ENCODE results near the gene CTTNBP2NL.

The CTTNBP2NL gene

GRCh38 chr1:112369392-112370285 is 26.4 kb upstream of the CTTNBP2NL start:
- Histone ChIP-seq H3K4me1 (no peaks in the 10 kb centered on the region), H3K36me3 (no peaks in the 10 kb centered on the region), H3K27me3 (peaks cover 2 to 15% of the 10 kb centered on the region in 2 donors), H3K27ac (no peak overlapping the region), H3K4me3 (no peak overlapping the region), H3K9me3 (no peaks in the 10 kb centered on the region)
- intact Hi-C loops (cut with DNase I; ENCODE audit: low total_unique reads) = no loop called here
- peak; percentile 84 to 93 for DNase-seq
- TF ChIP-seq CTCF (IDR thresholded peaks at IDR 0.05) = peak; percentile 91 to 99

- no peak for TF ChIP-seq CTCF (IDR thresholded peaks at IDR 0.05)
- no peak for DNase-seq
- intact Hi-C loops (cut with DNase I; ENCODE audit: low total_unique reads) = no loop called here
- no peak overlapping the region for H3K27ac ChIP-seq
- H3K4me1 ChIP-seq = no peaks in the 10 kb centered on the region
- no peaks in the 10 kb centered on the region for H3K36me3 ChIP-seq
- H3K9me3 ChIP-seq = no peaks in the 10 kb centered on the region
- no peak overlapping the region for H3K4me3 ChIP-seq
- H3K27me3 ChIP-seq = peaks cover 2 to 15% of the 10 kb centered on the region in 2 donors
Measured at GRCh38 chr1:112370996-112371395, 25.0 kb upstream of the CTTNBP2NL start.

- peaks cover 2 to 15% of the 10 kb centered on the region in 2 donors for H3K27me3 ChIP-seq
- no peaks in the 10 kb centered on the region for H3K4me1 ChIP-seq
- H3K27ac ChIP-seq = no peak overlapping the region
- H3K9me3 ChIP-seq = no peaks in the 10 kb centered on the region
- no peak for TF ChIP-seq CTCF (IDR thresholded peaks at IDR 0.05)
- no peak for DNase-seq
- intact Hi-C loops (cut with DNase I; ENCODE audit: low total_unique reads) = no loop called here
- H3K36me3 ChIP-seq = no peaks in the 10 kb centered on the region
- no peak overlapping the region for H3K4me3 ChIP-seq
Measured at GRCh38 chr1:112371775-112372174, 24.2 kb upstream of the CTTNBP2NL start.

GRCh38 chr1:112373806-112374205 is 22.2 kb upstream of the CTTNBP2NL start:
- TF ChIP-seq CTCF (IDR thresholded peaks at IDR 0.05) = no peak
- DNase-seq = no peak
- H3K9me3 ChIP-seq = no peaks in the 10 kb centered on the region
- no peak overlapping the region for H3K4me3 ChIP-seq
- H3K4me1 ChIP-seq = no peaks in the 10 kb centered on the region
- H3K36me3 ChIP-seq = no peaks in the 10 kb centered on the region
- peaks cover 2 to 10% of the 10 kb centered on the region in 2 donors for H3K27me3 ChIP-seq
- no peak overlapping the region for H3K27ac ChIP-seq
- intact Hi-C loops (cut with DNase I; ENCODE audit: low total_unique reads) = no loop called here

- Histone ChIP-seq H3K4me3 (no peak overlapping the region), H3K27ac (no peak overlapping the region), H3K36me3 (no peaks in the 10 kb centered on the region), H3K4me1 (no peaks in the 10 kb centered on the region), H3K9me3 (no peaks in the 10 kb centered on the region), H3K27me3 (peaks cover 2 to 14% of the 10 kb centered on the region in 2 donors)
- intact Hi-C loops (cut with DNase I; ENCODE audit: low total_unique reads) = no loop called here
- TF ChIP-seq CTCF (IDR thresholded peaks at IDR 0.05) = no peak
- DNase-seq = no peak
Measured at GRCh38 chr1:112375701-112376100, 20.3 kb upstream of the CTTNBP2NL start.
